Adrenal gland (tissue), 12 donors: ENCODE measurements around the gene UMOD. TPM values are rescaled to one million over a fixed set of nuclear protein-coding genes. Genes with fewer than 3 reads are reported as not detected.

Source experiments
- DNase-seq, 7 donors: peaks; one replicate each; pipeline ENCODE4 v3.0.0-alpha.2; 2019 to 2020
- H3K27ac ChIP-seq, 5 donors: fragments of 200-600 bp; sonication (generic) in 4 of 5; 1 replicate in 3 of 5; 2 replicates in 2 of 5; pipeline versions ENCODE4 v1.5.1 to v1.8.0; 2016 to 2020; ENCODE audit warnings: mild to moderate bottlenecking in 1 of 5
- H3K27me3 ChIP-seq: fragments of 200-600 bp; 2 replicates; pipeline ENCODE4 v1.8.0; 2021
- H3K36me3 ChIP-seq, 2 donors: fragments of 200-600 bp; replicated peaks in 1 of 2; 1 replicate in 1 of 2; 2 replicates in 1 of 2; pipeline versions ENCODE4 v1.5.1 to v1.8.0; 2018 to 2022
- H3K4me1 ChIP-seq, 2 donors: fragments of 200-600 bp; replicated peaks in 1 of 2; 1 replicate in 1 of 2; 2 replicates in 1 of 2; pipeline versions ENCODE4 v1.5.1 to v1.8.0; 2018 to 2021
- H3K4me3 ChIP-seq, 4 donors: fragments of 200-600 bp; sonication (generic) in 3 of 4; one replicate each; pipeline ENCODE4 v1.5.1; 2016 to 2018
- H3K9me3 ChIP-seq, 3 donors: fragments of 200-600 bp; sonication (generic) in 1 of 3; replicated peaks in 1 of 3; 1 replicate in 2 of 3; 2 replicates in 1 of 3; pipeline versions ENCODE4 v1.5.1 to v1.8.0; 2016 to 2021
- POLR2A ChIP-seq, 2 donors: fragments of 450-650 bp; IDR thresholded peaks; one replicate each; pipeline ENCODE4 v1.6.1; 2017; ENCODE audit warnings: antibody characterized with exemption in 2 of 2, mild to moderate bottlenecking in 2 of 2, moderate library complexity in 1 of 2
- WGBS, 4 donors: extraction: QIAGEN DNeasy Blood & Tissue Kit in 2 of 4; methylation state at CpG; one replicate each; pipeline versions ENCODE4 v1.1.5 to v1.1.7; 2013 to 2017; 5-methylcytosine and 5-hydroxymethylcytosine counted together
- intact Hi-C, 2 donors: fragments of 100-400 bp; cut with DNase I; formaldehyde crosslinking; loops; one replicate each; pipeline versions ENCODE4 v1.14.1 to v1.15.0; 2022 to 2023
- polyA plus RNA-seq, 3 donors: library from polyadenylated mRNA; stranded (reverse); fragments of 200-250 nt in 2 of 3; fragments of 350-450 nt in 1 of 3; fragmentation: Illumina TruSeq in 1 of 3; extraction: RNeasy Lipid Tissue Mini Kit (QIAGEN cat#74804) in 1 of 3; gene quantifications; one replicate each; pipeline ENCODE4 v1.2.3, GENCODE V29; 2013 to 2014
- total RNA-seq, 9 donors: library from RNA; depleted of rRNA in 4 of 9; stranded (reverse); fragments of >200 nt in 4 of 9; fragments of 120-200 nt in 1 of 9; fragmentation: NEBNext Ultra II Directional in 1 of 9; extraction: Animal tissue kit (Norgen Biotek cat#: 25700) in 1 of 9; gene quantifications; one replicate each; pipeline versions ENCODE4 v1.1.0 to v1.2.4, GENCODE V29; 2013 to 2023
- TF ChIP-seq, protein P1 (sequence below), 6 experiments: fragments of 450-650 bp in 4 of 6; fragments of 200-600 bp in 2 of 6; sonication (generic) in 1 of 6; IDR thresholded peaks; 1 replicate in 5 of 6; 2 replicates in 1 of 6; pipeline versions ENCODE4 v1.5.1 to v1.8.0; 2016 to 2021; ENCODE audit warnings: antibody characterized with exemption in 6 of 6, mild to moderate bottlenecking in 2 of 6, moderate library complexity in 1 of 6
- donor health status: healthy with polysubstance abuse.
- donor health status: Bipolar disorder and iron deficiency.
- donor health status: DM: yes; HTN: yes; CAD: no.
- donor health status: DM: no; HTN: no; CAD: no.
- donor health status: DM: no; HTN: no; CAD: no.
- donor health status: DM: yes; HTN: yes; CAD: no.

UMOD gene
- total and polyA plus RNA-seq, 12 donors, result not detected

DNA sequence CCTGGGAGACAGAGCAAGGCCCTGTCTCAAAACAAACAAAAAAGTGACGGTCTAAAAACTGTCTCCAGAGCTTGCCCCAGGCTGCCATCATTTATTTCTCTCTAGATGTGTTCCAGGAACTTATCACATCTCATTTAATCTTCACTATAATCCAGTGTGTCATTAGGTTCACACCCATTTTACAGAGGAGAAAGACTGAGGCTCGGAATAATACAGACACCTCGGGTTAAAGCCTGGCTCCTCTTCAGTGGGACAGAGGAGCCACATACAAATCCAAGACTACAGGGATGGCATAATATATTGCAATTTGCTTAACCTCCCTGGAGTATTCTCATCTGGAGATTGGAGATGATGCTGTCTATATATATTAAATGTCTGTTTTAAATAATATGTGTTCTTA lies 46.1 kb upstream of the UMOD start:
- Histone ChIP-seq H3K4me1 (no peaks in the 10 kb centered on the region), H3K27me3 (no peaks in the 10 kb centered on the region), H3K36me3 (no peaks in the 10 kb centered on the region), H3K4me3 (no peak overlapping the region), H3K27ac (no peak overlapping the region), H3K9me3 (no peaks in the 10 kb centered on the region)
- intact Hi-C loops, result no loop called here
- 80 to 87% (median 81%) methylated on average over 3 of the region's 3 CpGs for WGBS, 4 donors
- no peak for DNase-seq
- TF ChIP-seq POLR2A (IDR thresholded peaks at IDR 0.05), result no peak
- TF ChIP-seq, protein P1, sequence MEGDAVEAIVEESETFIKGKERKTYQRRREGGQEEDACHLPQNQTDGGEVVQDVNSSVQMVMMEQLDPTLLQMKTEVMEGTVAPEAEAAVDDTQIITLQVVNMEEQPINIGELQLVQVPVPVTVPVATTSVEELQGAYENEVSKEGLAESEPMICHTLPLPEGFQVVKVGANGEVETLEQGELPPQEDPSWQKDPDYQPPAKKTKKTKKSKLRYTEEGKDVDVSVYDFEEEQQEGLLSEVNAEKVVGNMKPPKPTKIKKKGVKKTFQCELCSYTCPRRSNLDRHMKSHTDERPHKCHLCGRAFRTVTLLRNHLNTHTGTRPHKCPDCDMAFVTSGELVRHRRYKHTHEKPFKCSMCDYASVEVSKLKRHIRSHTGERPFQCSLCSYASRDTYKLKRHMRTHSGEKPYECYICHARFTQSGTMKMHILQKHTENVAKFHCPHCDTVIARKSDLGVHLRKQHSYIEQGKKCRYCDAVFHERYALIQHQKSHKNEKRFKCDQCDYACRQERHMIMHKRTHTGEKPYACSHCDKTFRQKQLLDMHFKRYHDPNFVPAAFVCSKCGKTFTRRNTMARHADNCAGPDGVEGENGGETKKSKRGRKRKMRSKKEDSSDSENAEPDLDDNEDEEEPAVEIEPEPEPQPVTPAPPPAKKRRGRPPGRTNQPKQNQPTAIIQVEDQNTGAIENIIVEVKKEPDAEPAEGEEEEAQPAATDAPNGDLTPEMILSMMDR (IDR thresholded peaks at IDR 0.05), result no peak

DNA sequence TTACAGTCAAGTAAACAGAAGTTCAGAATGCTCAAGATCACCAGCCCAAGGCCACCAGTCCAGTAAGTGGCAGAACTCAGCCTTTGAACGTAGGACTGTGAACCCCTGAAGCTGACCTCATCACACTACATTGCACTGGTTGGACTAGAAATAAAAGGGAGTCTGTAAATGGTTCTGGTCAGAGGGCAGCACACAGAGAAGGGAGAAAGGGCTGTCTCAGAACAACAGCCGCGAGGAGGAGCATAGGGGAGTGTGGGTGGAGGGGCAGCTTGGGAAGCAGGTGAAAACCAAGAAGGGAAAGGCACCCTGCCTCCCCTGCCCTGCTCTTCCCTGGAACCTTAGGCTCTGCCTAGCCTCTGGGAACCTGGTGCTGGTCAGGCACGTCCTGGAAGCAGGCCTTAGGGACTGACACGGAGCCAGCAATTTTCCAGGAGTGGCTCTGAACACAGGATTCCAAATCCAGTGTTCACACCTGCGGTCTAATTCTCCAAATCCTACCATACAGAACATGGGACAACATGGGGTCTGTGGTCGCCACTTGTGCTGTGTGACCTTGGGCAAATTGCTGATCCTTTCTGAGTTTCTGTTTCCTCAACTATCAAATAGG lies 45.1 kb upstream of the UMOD start:
- no peak overlapping the region for H3K4me3 ChIP-seq
- intact Hi-C loops, result no loop called here
- H3K36me3 ChIP-seq, result no peaks in the 10 kb centered on the region
- TF ChIP-seq, protein P1 (IDR thresholded peaks at IDR 0.05), result no peak
- no peak for TF ChIP-seq POLR2A (IDR thresholded peaks at IDR 0.05)
- no peaks in the 10 kb centered on the region for H3K27me3 ChIP-seq
- H3K27ac ChIP-seq, result no peak overlapping the region
- H3K4me1 ChIP-seq, result no peaks in the 10 kb centered on the region
- no peaks in the 10 kb centered on the region for H3K9me3 ChIP-seq
- no peak for DNase-seq
- WGBS, 4 donors, result 77 to 86% (median 82%) methylated on average over 7 of the region's 7 CpGs

DNA sequence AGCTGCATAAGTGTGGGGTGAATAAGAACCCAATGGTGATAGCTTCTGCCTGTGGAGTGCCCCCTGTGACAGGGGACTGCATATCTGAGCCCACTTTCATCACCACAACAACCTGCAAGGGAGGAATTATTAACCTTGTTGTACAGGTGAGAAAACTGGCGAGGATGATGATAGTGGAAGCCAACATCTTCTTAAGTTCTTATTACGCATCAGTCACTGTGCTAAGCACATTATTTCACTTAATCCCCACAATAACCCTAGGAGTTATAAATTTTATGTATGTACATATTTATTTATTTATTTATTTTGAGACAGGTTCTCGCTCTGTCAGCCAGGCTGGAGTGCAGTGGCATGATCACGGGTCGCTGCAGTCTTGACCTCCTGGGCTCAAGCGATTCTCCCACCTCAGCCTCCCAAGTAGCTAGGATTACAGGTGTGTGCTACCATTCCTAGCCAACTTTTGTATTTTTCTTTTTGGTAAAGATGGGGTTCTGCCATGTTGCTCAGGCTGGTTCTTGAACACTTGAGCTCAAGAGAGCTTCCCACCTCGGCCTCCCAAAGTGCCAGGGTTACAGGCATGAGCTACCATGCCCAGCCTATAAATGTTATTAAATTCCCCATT lies 44.4 kb upstream of the UMOD start:
- no peaks in the 10 kb centered on the region for H3K36me3 ChIP-seq
- TF ChIP-seq, protein P1 (IDR thresholded peaks at IDR 0.05), result no peak
- TF ChIP-seq POLR2A (IDR thresholded peaks at IDR 0.05), result no peak
- DNase-seq, result no peak
- no peaks in the 10 kb centered on the region for H3K4me1 ChIP-seq
- no peak overlapping the region for H3K27ac ChIP-seq
- intact Hi-C loops, result no loop called here
- no peaks in the 10 kb centered on the region for H3K27me3 ChIP-seq
- 93 to 97% (median 95%) methylated on average over 7 of the region's 7 CpGs for WGBS, 4 donors
- H3K9me3 ChIP-seq, result no peaks in the 10 kb centered on the region
- no peak overlapping the region for H3K4me3 ChIP-seq

DNA sequence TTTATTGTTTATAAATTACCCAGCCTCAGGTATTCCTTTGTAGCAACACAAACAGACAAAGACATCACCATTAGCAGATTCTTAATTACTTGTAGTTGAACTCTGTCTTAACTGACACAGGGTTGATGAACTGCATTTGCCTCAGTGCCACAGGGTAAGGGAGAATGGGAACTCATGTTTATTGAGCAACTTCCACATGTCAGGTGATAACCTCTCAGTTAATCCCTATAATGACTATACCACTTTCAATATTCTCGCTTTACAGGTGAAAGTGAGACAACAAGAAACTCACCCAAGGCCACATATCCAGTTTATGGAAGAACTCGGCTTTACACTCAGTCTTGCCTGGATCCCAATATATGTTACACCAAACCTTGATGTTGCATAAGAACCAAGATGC lies 43.4 kb upstream of the UMOD start:
- H3K36me3 ChIP-seq, result no peaks in the 10 kb centered on the region
- H3K9me3 ChIP-seq, result no peaks in the 10 kb centered on the region
- no peaks in the 10 kb centered on the region for H3K27me3 ChIP-seq
- intact Hi-C loops, result no loop called here
- H3K4me3 ChIP-seq, result no peak overlapping the region
- no peak for DNase-seq
- TF ChIP-seq, protein P1 (IDR thresholded peaks at IDR 0.05), result no peak
- TF ChIP-seq POLR2A (IDR thresholded peaks at IDR 0.05), result no peak
- H3K27ac ChIP-seq, result no peak overlapping the region
- H3K4me1 ChIP-seq, result no peaks in the 10 kb centered on the region
- WGBS, 4 donors, result 71 to 90% (median 89%) methylated on average over 2 of the region's 2 CpGs
